Measurements from ENCODE around the gene SLC12A3. TPM values are rescaled to one million over a fixed set of nuclear protein-coding genes. Genes with fewer than 3 reads are reported as not detected.

SLC12A3 gene
- total RNA-seq, 2 donors from 2014 or later = not detected

DNA sequence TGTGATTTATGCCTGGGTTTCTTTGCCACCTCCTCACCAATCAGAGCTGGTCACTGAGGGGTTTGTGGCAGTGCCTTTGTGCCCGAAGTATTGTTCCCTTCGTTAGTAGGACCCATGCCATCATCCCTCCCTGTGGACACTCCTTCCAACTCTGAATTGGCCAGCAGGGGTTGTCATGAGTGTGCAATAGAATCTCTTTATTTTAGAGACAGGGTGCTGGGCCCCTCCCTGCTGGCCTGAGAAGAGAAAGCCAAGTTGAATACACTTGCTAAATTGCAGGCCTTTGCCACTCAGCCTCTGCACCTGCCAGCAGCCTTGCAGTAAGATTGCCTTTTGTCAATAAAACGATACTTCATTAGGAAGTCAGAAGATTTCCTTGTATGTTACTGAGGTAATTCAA lies 40.7 kb upstream of the SLC12A3 start:
- no peak for ATAC-seq (ENCODE audit: insufficient number of reproducible peaks, low FRiP score, low read depth)

DNA sequence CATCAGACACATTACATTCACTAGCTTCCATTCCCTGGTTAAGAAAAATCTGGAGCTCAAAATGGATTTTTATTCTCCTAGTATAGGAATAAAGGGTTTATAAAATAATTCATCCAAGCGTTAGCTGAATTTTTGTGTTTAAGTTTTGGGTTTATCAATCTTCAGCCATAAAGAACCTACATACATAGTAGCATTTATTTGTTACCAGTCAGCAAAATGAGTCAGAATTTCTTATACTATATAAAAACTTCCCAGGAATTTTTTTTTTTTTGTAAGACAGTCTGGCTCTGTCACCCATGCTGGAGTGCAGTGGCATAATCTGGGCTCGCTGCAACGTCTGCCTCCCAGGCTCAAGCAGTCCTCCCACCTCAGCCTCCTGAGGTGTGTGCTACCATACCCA lies 40.2 kb upstream of the SLC12A3 start:
- TF ChIP-seq, protein P1, sequence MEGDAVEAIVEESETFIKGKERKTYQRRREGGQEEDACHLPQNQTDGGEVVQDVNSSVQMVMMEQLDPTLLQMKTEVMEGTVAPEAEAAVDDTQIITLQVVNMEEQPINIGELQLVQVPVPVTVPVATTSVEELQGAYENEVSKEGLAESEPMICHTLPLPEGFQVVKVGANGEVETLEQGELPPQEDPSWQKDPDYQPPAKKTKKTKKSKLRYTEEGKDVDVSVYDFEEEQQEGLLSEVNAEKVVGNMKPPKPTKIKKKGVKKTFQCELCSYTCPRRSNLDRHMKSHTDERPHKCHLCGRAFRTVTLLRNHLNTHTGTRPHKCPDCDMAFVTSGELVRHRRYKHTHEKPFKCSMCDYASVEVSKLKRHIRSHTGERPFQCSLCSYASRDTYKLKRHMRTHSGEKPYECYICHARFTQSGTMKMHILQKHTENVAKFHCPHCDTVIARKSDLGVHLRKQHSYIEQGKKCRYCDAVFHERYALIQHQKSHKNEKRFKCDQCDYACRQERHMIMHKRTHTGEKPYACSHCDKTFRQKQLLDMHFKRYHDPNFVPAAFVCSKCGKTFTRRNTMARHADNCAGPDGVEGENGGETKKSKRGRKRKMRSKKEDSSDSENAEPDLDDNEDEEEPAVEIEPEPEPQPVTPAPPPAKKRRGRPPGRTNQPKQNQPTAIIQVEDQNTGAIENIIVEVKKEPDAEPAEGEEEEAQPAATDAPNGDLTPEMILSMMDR (IDR thresholded peaks at IDR 0.05) = no peak
- H3K4me1 ChIP-seq (ENCODE audit: control insufficient read depth in 1 of 2, low read depth in 2 of 2) = no peaks in the 10 kb centered on the region
- no peaks in the 10 kb centered on the region for H3K9me3 ChIP-seq
- ATAC-seq (ENCODE audit: insufficient number of reproducible peaks, low FRiP score, low read depth) (no peak), DNase-seq (ENCODE audit: low spot score) (no peak)
- H3K36me3 ChIP-seq = peaks cover 6% of the 10 kb centered on the region
- no peak overlapping the region for H3K27ac ChIP-seq
- no peak overlapping the region for H3K4me3 ChIP-seq
- H3K27me3 ChIP-seq (replicated peaks; ENCODE audit: insufficient read depth) = no peaks in the 10 kb centered on the region

More for the DNA sequence above, 40.7 kb upstream of the SLC12A3 start:
- TF ChIP-seq, protein P1 (IDR thresholded peaks at IDR 0.05) = no peak
- no peak overlapping the region for H3K4me3 ChIP-seq
- H3K4me1 ChIP-seq (ENCODE audit: control insufficient read depth in 1 of 2, low read depth in 2 of 2) = no peaks in the 10 kb centered on the region
- H3K27ac ChIP-seq = no peak overlapping the region
- H3K36me3 ChIP-seq = peaks cover 6% of the 10 kb centered on the region
- DNase-seq (ENCODE audit: low spot score) = no peak
- no peaks in the 10 kb centered on the region for H3K9me3 ChIP-seq
- no peaks in the 10 kb centered on the region for H3K27me3 ChIP-seq (replicated peaks; ENCODE audit: insufficient read depth)

DNA sequence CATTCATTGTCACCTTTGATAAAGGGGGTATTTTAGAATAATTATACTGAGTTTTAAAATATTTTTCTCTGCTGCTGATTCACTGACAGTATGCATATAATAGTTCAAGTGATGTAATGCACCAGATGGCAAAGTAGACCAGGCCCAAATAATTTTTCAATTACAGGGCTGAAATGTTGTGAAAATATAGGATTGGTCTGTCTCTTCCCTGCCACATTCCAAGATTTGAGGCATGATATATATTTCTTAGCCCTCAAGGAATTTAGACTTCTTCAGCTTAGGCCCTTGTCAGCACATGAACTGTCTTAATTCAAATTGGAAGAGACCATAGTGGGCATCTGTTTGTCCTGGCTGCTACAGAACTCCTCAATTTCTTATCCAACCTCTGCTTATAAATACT lies 39.2 kb upstream of the SLC12A3 start:
- ATAC-seq (ENCODE audit: insufficient number of reproducible peaks, low FRiP score, low read depth) = no peak
- peaks cover 6% of the 10 kb centered on the region for H3K36me3 ChIP-seq

DNA sequence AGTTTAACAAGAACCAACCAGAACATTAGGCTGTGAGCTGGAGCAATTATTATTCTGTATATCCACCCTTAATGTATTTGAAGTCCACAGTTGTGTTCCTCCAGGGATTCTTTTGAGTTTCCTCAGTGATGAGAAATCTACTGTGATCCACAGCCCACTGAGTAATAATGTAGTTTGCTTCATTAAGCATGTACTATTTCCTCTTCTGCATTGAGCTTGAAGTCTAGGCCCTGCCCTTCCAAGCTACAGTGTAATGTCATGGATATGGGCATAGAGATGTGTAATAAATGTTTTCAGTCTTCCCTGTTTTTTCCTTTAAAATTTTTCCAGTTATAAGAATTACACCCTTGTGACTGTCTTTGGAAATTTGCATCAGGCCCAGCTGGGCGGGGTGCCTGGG lies 36.4 kb upstream of the SLC12A3 start:
- ATAC-seq (ENCODE audit: insufficient number of reproducible peaks, low FRiP score, low read depth) = no peak
- H3K27me3 ChIP-seq (replicated peaks; ENCODE audit: insufficient read depth) = no peaks in the 10 kb centered on the region
- H3K27ac ChIP-seq = no peak overlapping the region
- no peak for DNase-seq (ENCODE audit: low spot score)
- H3K4me1 ChIP-seq (ENCODE audit: control insufficient read depth in 1 of 2, low read depth in 2 of 2) = no peaks in the 10 kb centered on the region
- TF ChIP-seq, protein P1 (IDR thresholded peaks at IDR 0.05) = no peak
- H3K9me3 ChIP-seq = no peaks in the 10 kb centered on the region
- H3K4me3 ChIP-seq = no peak overlapping the region
- H3K36me3 ChIP-seq = peaks cover 7% of the 10 kb centered on the region

More for the DNA sequence above, 39.2 kb upstream of the SLC12A3 start:
- Histone ChIP-seq H3K4me3 (no peak overlapping the region), H3K4me1 (ENCODE audit: control insufficient read depth in 1 of 2, low read depth in 2 of 2) (no peaks in the 10 kb centered on the region), H3K27me3 (replicated peaks; ENCODE audit: insufficient read depth) (no peaks in the 10 kb centered on the region), H3K9me3 (no peaks in the 10 kb centered on the region), H3K27ac (no peak overlapping the region)
- DNase-seq (ENCODE audit: low spot score) = no peak
- TF ChIP-seq, protein P1 (IDR thresholded peaks at IDR 0.05) = no peak

DNA sequence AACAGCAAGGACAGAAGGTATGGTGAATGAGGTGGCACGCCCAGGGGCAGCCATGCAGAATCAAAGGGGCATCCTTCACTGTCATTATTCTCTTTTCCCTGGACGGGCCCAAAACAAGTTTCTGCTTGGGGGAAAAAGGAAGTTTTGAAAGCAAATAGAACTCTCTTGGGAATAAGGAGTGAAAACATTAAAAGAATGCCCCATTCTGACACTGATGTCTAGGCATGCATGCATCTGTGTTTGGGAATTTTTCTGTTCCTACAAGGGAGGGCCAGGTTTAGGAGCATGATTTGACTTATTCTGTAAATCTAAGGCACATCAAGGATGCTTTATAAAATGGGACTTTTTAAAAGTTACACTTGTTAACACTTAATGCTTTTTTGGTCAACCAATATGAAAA lies 34.3 kb upstream of the SLC12A3 start:
- TF ChIP-seq, protein P1 (IDR thresholded peaks at IDR 0.05) = no peak
- peaks cover 11% of the 10 kb centered on the region for H3K36me3 ChIP-seq

More for the DNA sequence above, 34.3 kb upstream of the SLC12A3 start:
- ATAC-seq (ENCODE audit: insufficient number of reproducible peaks, low FRiP score, low read depth) (no peak), DNase-seq (ENCODE audit: low spot score) (no peak)
- Histone ChIP-seq H3K4me1 (ENCODE audit: control insufficient read depth in 1 of 2, low read depth in 2 of 2) (no peaks in the 10 kb centered on the region), H3K27me3 (replicated peaks; ENCODE audit: insufficient read depth) (no peaks in the 10 kb centered on the region), H3K9me3 (no peaks in the 10 kb centered on the region), H3K27ac (no peak overlapping the region), H3K4me3 (no peak overlapping the region)
